ENCODE data around the gene CAMKK1. TPM values are rescaled to one million over a fixed set of nuclear protein-coding genes. Genes with fewer than 3 reads are reported as not detected.

Gene CAMKK1
- 0.53 TPM for polyA plus RNA-seq

GRCh38 chr17:3893003-3893719, at the start of gene CAMKK1:
Gene CAMKK1, minus strand, starts transcription at chr17:3893053. Its CDS starts 7,366 bp downstream, at chr17:3885687.
- peak within 1 kb of the TSS; percentile 82 to 95 (median 90) for H3K4me3 Mint-ChIP-seq
- H3K36me3 Mint-ChIP-seq: no peaks in the 10 kb centered on the region
- no peaks in the 10 kb centered on the region for H3K27me3 Mint-ChIP-seq
- H3K4me1 Mint-ChIP-seq: peaks cover 8 to 22% (median 17%) of the 10 kb centered on the region in 3 donors
- peak within 1 kb of the TSS; percentile 39 to 87 (median 80) for H3K27ac Mint-ChIP-seq
- H3K9me3 Mint-ChIP-seq: no peaks in the 10 kb centered on the region

DNA sequence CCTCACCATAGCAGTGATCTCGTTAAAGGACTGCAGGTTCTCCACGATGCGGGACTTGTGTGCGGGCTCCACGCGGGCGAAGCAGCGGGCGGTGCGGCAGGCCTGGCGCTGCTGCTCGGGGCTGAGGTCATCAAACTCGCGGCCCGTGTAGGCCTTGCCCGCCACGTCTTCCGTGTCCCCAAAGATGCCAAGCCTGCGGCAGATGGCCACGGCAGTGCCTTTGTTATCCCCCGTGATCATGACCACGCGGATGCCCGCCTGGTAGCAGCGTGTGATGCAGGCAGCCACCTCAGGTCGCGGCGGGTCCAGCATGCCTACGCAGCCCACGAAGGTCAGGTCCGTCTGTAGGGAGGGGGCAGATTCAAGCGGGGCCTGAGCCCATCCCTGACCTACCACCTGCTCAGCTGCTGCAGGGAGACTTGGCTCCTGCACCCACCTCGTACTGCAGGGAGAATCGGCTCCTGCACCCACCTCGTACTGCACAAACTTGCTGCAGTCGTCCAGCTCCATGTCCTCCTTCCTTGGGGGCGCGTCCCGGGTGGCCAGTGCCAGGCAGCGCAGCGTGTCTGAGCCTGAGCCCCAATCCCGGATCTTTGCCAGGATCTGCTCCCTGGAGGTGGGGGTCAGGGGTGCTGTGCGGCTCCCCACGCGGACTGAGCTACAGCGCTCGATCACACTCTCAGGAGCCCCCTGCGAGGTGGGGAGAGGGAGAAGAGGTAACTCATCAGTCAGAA, 48.3 kb upstream of the CAMKK1 start:
- Mint-ChIP-seq H3K27ac (peak overlapping the region in 2 of 3 donors; percentile 71 to 78), H3K4me3 (no peak overlapping the region), H3K9me3 (no peaks in the 10 kb centered on the region), H3K27me3 (no peaks in the 10 kb centered on the region), H3K36me3 (peaks cover 14% of the 10 kb centered on the region), H3K4me1 (peaks cover 0 to 7% (median 2%) of the 10 kb centered on the region in 3 donors)

GRCh38 chr17:3937359-3937758, 44.5 kb upstream of the CAMKK1 start:
- H3K36me3 Mint-ChIP-seq: peaks cover 11% of the 10 kb centered on the region
- H3K4me1 Mint-ChIP-seq: peaks cover 0 to 6% (median 2%) of the 10 kb centered on the region in 3 donors
- H3K27me3 Mint-ChIP-seq: no peaks in the 10 kb centered on the region
- H3K4me3 Mint-ChIP-seq: no peak overlapping the region
- H3K27ac Mint-ChIP-seq: peak overlapping the region in 2 of 3 donors; percentile 54 to 82
- no peaks in the 10 kb centered on the region for H3K9me3 Mint-ChIP-seq

DNA sequence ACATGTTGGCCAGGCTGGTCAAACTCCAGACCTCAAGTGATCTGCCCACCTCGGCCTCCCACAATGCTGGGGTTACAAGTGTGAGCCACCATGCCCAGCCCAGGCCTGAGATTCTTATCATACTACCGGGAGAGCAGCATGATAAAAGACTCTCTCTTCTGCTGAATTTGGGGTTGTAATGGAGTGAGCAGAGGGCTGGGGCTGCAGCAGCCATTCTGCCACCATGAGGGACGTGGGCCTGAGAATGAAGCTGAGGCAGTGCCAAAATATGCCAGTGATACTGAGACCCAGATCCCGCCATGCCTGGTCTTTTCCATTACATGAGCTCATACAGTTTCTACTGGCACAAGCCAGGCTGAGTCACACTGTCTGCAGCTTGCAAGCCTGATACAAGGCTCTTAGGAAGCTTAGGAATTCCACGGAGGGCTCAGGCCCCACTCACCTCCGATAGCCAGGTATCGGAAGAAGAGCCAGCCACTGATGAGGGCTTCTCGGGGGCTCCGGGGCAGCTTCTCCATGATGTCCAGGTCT, 43.0 kb upstream of the CAMKK1 start:
- Mint-ChIP-seq H3K4me3 (peak overlapping the region in 1 of 4 donors; percentile 37), H3K9me3 (no peaks in the 10 kb centered on the region), H3K27ac (peak overlapping the region in 2 of 3 donors; percentile 62 to 83), H3K36me3 (peaks cover 11% of the 10 kb centered on the region), H3K27me3 (no peaks in the 10 kb centered on the region), H3K4me1 (peaks cover 0 to 6% (median 2%) of the 10 kb centered on the region in 3 donors)

GRCh38 chr17:3935140-3935542, 42.3 kb upstream of the CAMKK1 start:
- H3K9me3 Mint-ChIP-seq: no peaks in the 10 kb centered on the region
- peaks cover 11% of the 10 kb centered on the region for H3K36me3 Mint-ChIP-seq
- no peaks in the 10 kb centered on the region for H3K27me3 Mint-ChIP-seq
- H3K4me3 Mint-ChIP-seq: no peak overlapping the region
- peaks cover 0 to 6% (median 1%) of the 10 kb centered on the region in 3 donors for H3K4me1 Mint-ChIP-seq
- H3K27ac Mint-ChIP-seq: peak overlapping the region in 1 of 3 donors; percentile 83

DNA sequence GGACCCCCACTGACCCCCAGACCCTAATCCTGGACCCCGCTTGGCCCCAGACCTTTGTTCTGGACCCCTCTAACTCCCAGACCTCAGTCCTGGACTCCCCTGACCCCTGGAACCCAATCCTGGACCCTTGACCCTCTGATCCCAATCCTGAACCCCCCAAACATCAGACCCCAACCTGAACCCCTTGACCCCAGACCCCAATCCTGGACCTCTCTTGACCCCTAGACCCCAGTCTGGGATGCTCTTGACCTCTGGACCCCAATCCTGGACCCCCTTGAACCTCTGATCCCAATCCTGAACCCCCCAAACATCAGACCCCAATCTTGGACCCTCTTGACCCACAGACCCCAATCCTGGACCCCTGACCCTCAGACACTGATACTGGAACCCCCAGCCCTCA, 36.9 kb upstream of the CAMKK1 start:
- H3K4me1 Mint-ChIP-seq: peaks cover 0 to 5% (median 4%) of the 10 kb centered on the region in 3 donors
- peak overlapping the region in 1 of 3 donors; percentile 82 for H3K27ac Mint-ChIP-seq
- no peaks in the 10 kb centered on the region for H3K36me3 Mint-ChIP-seq
- H3K4me3 Mint-ChIP-seq: no peak overlapping the region
- H3K9me3 Mint-ChIP-seq: no peaks in the 10 kb centered on the region
- H3K27me3 Mint-ChIP-seq: no peaks in the 10 kb centered on the region

DNA sequence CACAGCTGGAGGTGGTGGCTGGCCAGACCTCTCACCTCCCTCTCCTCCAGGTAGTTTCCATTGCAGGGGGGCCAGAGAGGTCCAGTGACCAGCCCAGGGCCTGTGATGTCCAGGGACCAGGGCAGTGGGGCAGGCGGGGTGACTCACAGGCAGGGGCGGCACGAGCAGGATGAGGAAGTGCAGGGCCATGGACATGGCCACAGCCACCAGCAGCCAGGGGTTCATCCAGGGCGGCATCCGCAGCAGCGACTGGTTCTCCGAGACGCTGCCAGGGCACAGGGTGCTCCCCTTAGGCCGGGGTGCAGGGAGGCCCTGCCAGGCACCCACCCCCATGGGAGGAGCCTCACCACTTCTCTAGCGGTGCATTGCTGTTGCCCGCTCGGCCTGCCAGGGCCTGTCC, 36.3 kb upstream of the CAMKK1 start:
- Mint-ChIP-seq H3K27me3 (no peaks in the 10 kb centered on the region), H3K36me3 (no peaks in the 10 kb centered on the region), H3K4me3 (no peak overlapping the region), H3K9me3 (no peaks in the 10 kb centered on the region), H3K27ac (peak overlapping the region in 1 of 3 donors; percentile 25), H3K4me1 (peaks cover 0 to 5% (median 5%) of the 10 kb centered on the region in 3 donors)

DNA sequence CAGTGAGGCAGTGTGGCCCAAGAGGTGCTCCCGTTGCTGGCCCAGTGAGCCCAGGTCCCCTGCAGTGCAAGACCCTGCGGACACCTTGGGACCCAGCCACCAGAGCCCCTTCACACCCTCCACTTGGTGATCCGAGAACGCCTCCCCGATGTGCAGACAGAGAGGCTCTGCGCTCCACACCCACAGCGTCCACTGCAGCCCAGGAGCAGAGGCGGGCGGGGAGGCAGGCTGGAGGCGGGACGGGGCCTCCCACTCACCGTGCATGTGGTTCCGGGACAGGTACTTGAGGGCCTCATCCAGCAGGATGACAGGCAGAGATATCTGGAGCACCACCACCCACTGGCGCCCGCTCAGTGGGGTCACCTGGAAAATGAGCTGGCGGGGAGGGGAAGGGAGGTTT, 35.6 kb upstream of the CAMKK1 start:
- Mint-ChIP-seq H3K27me3 (no peaks in the 10 kb centered on the region), H3K4me1 (peaks cover 0 to 7% (median 5%) of the 10 kb centered on the region in 3 donors), H3K4me3 (no peak overlapping the region), H3K27ac (peak overlapping the region in 2 of 3 donors; percentile 14 to 23), H3K9me3 (no peaks in the 10 kb centered on the region), H3K36me3 (no peaks in the 10 kb centered on the region)

- no peak overlapping the region for H3K4me3 Mint-ChIP-seq
- peaks cover 5 to 8% (median 8%) of the 10 kb centered on the region in 3 donors for H3K4me1 Mint-ChIP-seq
- H3K9me3 Mint-ChIP-seq: no peaks in the 10 kb centered on the region
- no peaks in the 10 kb centered on the region for H3K36me3 Mint-ChIP-seq
- H3K27me3 Mint-ChIP-seq: no peaks in the 10 kb centered on the region
- peak overlapping the region in 2 of 3 donors; percentile 14 to 23 for H3K27ac Mint-ChIP-seq
These were observed 34.9 kb upstream of the CAMKK1 start for GRCh38 chr17:3927628-3928340.

- no peaks in the 10 kb centered on the region for H3K9me3 Mint-ChIP-seq
- H3K4me1 Mint-ChIP-seq: peaks cover 11 to 13% (median 11%) of the 10 kb centered on the region in 3 donors
- no peaks in the 10 kb centered on the region for H3K27me3 Mint-ChIP-seq
- H3K4me3 Mint-ChIP-seq: no peak overlapping the region
- no peaks in the 10 kb centered on the region for H3K36me3 Mint-ChIP-seq
- peak overlapping the region in 2 of 3 donors; percentile 29 to 53 for H3K27ac Mint-ChIP-seq
These were observed 34.2 kb upstream of the CAMKK1 start for GRCh38 chr17:3926860-3927627.

- Mint-ChIP-seq H3K36me3 (no peaks in the 10 kb centered on the region), H3K27me3 (no peaks in the 10 kb centered on the region), H3K27ac (peak overlapping the region in 2 of 3 donors; percentile 59 to 64), H3K4me3 (peak overlapping the region in 1 of 4 donors; percentile 34), H3K9me3 (no peaks in the 10 kb centered on the region), H3K4me1 (peaks cover 11 to 13% (median 12%) of the 10 kb centered on the region in 3 donors)
These were observed 33.0 kb upstream of the CAMKK1 start for GRCh38 chr17:3925684-3926485.

- H3K4me1 Mint-ChIP-seq: peaks cover 11 to 14% (median 14%) of the 10 kb centered on the region in 3 donors
- H3K36me3 Mint-ChIP-seq: no peaks in the 10 kb centered on the region
- peak overlapping the region; percentile 64 to 91 (median 76) for H3K27ac Mint-ChIP-seq
- H3K9me3 Mint-ChIP-seq: no peaks in the 10 kb centered on the region
- peak overlapping the region in 1 of 4 donors; percentile 34 for H3K4me3 Mint-ChIP-seq
- no peaks in the 10 kb centered on the region for H3K27me3 Mint-ChIP-seq
These were observed 31.9 kb upstream of the CAMKK1 start for GRCh38 chr17:3924512-3925350.
